ENCODE data around the gene NLRP3. TPM values are rescaled to one million over a fixed set of nuclear protein-coding genes. Genes with fewer than 3 reads are reported as not detected.

The NLRP3 gene
- total and polyA plus RNA-seq, 2 experiments from 2014 or later = 0.13 TPM; not detected in 1

GRCh38 chr1:247434005-247434404, 18.0 kb downstream of the NLRP3 start:
- Histone ChIP-seq H3K4me2 (no peak overlapping the region), H3K27me3 (no peaks in the 10 kb centered on the region), H3K79me2 (no peaks in the 10 kb centered on the region), H3K4me3 (no peak overlapping the region), H3K4me1 (ENCODE audit: insufficient read depth) (no peaks in the 10 kb centered on the region), H3K27ac (no peak overlapping the region), H3K9me2 (replicated peaks; ENCODE audit: insufficient read depth) (no peaks in the 10 kb centered on the region), H3K36me3 (replicated peaks; ENCODE audit: insufficient read depth, low read depth) (no peaks in the 10 kb centered on the region), H3K9me3 (ENCODE audit: low read depth) (no peaks in the 10 kb centered on the region), H4K20me1 (ENCODE audit: insufficient read depth, poor library complexity, severe bottlenecking) (no peaks in the 10 kb centered on the region), H2AFZ (no peak overlapping the region)
- TF ChIP-seq EZH2phosphoT487 (IDR thresholded peaks at IDR 0.05; ENCODE audit: low read depth, severe bottlenecking, unreplicated experiment) = no peak
- no peak for TF ChIP-seq EZH2 (IDR thresholded peaks at IDR 0.05; ENCODE audit: borderline replicate concordance)
- DNase-seq (ENCODE audit: low spot score) = no peak
- WGBS (ENCODE audit: low lambda C conversion rate, missing lambda C conversion rate) = 93% methylated on average over 15 of the region's 15 CpGs

- no peak overlapping the region for H3K4me2 ChIP-seq
- whole genome bisulfite sequencing (ENCODE audit: low lambda C conversion rate, missing lambda C conversion rate) = 80% methylated on average over 13 of the region's 13 CpGs
Measured at GRCh38 chr1:247435030-247435758, 19.2 kb downstream of the NLRP3 start.

GRCh38 chr1:247435759-247436147, 19.8 kb downstream of the NLRP3 start:
- H3K36me3 ChIP-seq (replicated peaks; ENCODE audit: insufficient read depth, low read depth) = no peaks in the 10 kb centered on the region
- 87% methylated on average over 3 of the region's 3 CpGs for WGBS (ENCODE audit: low lambda C conversion rate, missing lambda C conversion rate)
- H3K4me1 ChIP-seq (ENCODE audit: insufficient read depth) = no peaks in the 10 kb centered on the region

More at GRCh38 chr1:247435030-247435758, 19.2 kb downstream of the NLRP3 start:
- H3K79me2 ChIP-seq = no peaks in the 10 kb centered on the region
- no peak for DNase-seq (ENCODE audit: low spot score)
- H3K36me3 ChIP-seq (replicated peaks; ENCODE audit: insufficient read depth, low read depth) = no peaks in the 10 kb centered on the region
- no peak overlapping the region for H3K27ac ChIP-seq
- H3K27me3 ChIP-seq = no peaks in the 10 kb centered on the region
- no peaks in the 10 kb centered on the region for H3K9me3 ChIP-seq (ENCODE audit: low read depth)
- TF ChIP-seq CTCF (IDR thresholded peaks at IDR 0.05; ENCODE audit: poor library complexity) (no peak), EZH2 (IDR thresholded peaks at IDR 0.05; ENCODE audit: borderline replicate concordance) (no peak), EZH2phosphoT487 (IDR thresholded peaks at IDR 0.05; ENCODE audit: low read depth, severe bottlenecking, unreplicated experiment) (no peak)
- no peaks in the 10 kb centered on the region for H3K9me2 ChIP-seq (replicated peaks; ENCODE audit: insufficient read depth)
- H3K4me3 ChIP-seq = no peak overlapping the region
- H4K20me1 ChIP-seq (ENCODE audit: insufficient read depth, poor library complexity, severe bottlenecking) = no peaks in the 10 kb centered on the region
- no peaks in the 10 kb centered on the region for H3K4me1 ChIP-seq (ENCODE audit: insufficient read depth)
- no peak overlapping the region for H2AFZ ChIP-seq

More at GRCh38 chr1:247435759-247436147, 19.8 kb downstream of the NLRP3 start:
- TF ChIP-seq EZH2phosphoT487 (IDR thresholded peaks at IDR 0.05; ENCODE audit: low read depth, severe bottlenecking, unreplicated experiment) (no peak), CTCF (IDR thresholded peaks at IDR 0.05; ENCODE audit: poor library complexity) (no peak), EZH2 (IDR thresholded peaks at IDR 0.05; ENCODE audit: borderline replicate concordance) (no peak)
- no peaks in the 10 kb centered on the region for H4K20me1 ChIP-seq (ENCODE audit: insufficient read depth, poor library complexity, severe bottlenecking)
- H3K4me2 ChIP-seq = no peak overlapping the region
- no peaks in the 10 kb centered on the region for H3K9me3 ChIP-seq (ENCODE audit: low read depth)
- H3K27me3 ChIP-seq = no peaks in the 10 kb centered on the region
- no peak for DNase-seq (ENCODE audit: low spot score)
- no peak overlapping the region for H3K27ac ChIP-seq
- no peak overlapping the region for H3K4me3 ChIP-seq
- H3K9me2 ChIP-seq (replicated peaks; ENCODE audit: insufficient read depth) = no peaks in the 10 kb centered on the region
- H3K79me2 ChIP-seq = no peaks in the 10 kb centered on the region
- no peak overlapping the region for H2AFZ ChIP-seq
